ENCODE measurements around the gene KMT2E.
"Not testable (repeated sequence)": the region's sequence is repeated elsewhere in the genome, so short reads cannot be mapped to it uniquely, and the experiment has no call there.

The KMT2E gene

GRCh38 chr7:105044449-105045070, 30.6 kb downstream of the KMT2E start:
- no peak for TF ChIP-seq CTCF (IDR thresholded peaks at IDR 0.05; ENCODE audit: insufficient read depth, low read depth, low read length, missing control alignments)
- H3K4me3 ChIP-seq (ENCODE audit: low read length) = no peak overlapping the region
- DNase-seq (ENCODE audit: low read depth) = peak; percentile 14

GRCh38 chr7:105046414-105046813, 32.4 kb downstream of the KMT2E start:
- TF ChIP-seq CTCF (IDR thresholded peaks at IDR 0.05; ENCODE audit: insufficient read depth, low read depth, low read length, missing control alignments) = no peak
- peak; percentile 53 for DNase-seq (ENCODE audit: low read depth)
- no peak overlapping the region for H3K4me3 ChIP-seq (ENCODE audit: low read length)

GRCh38 chr7:105047932-105048331, 33.9 kb downstream of the KMT2E start:
- TF ChIP-seq CTCF (IDR thresholded peaks at IDR 0.05; ENCODE audit: insufficient read depth, low read depth, low read length, missing control alignments) = no peak
- no peak for DNase-seq (ENCODE audit: low read depth)
- no peak overlapping the region for H3K4me3 ChIP-seq (ENCODE audit: low read length)

- H3K4me3 ChIP-seq (ENCODE audit: low read length) = no peak overlapping the region
- no peak for TF ChIP-seq CTCF (IDR thresholded peaks at IDR 0.05; ENCODE audit: insufficient read depth, low read depth, low read length, missing control alignments)
Observed at GRCh38 chr7:105050493-105050892, 36.5 kb downstream of the KMT2E start.

GRCh38 chr7:105050899-105051298, 36.9 kb downstream of the KMT2E start:
- DNase-seq (ENCODE audit: low read depth); H3K4me3 ChIP-seq (ENCODE audit: low read length): not testable (repeated sequence)

More at GRCh38 chr7:105050493-105050892, 36.5 kb downstream of the KMT2E start:
- no peak for DNase-seq (ENCODE audit: low read depth)

GRCh38 chr7:105055084-105055483, 41.1 kb downstream of the KMT2E start:
- no peak for DNase-seq (ENCODE audit: low read depth)
- no peak for TF ChIP-seq CTCF (IDR thresholded peaks at IDR 0.05; ENCODE audit: insufficient read depth, low read depth, low read length, missing control alignments)
- no peak overlapping the region for H3K4me3 ChIP-seq (ENCODE audit: low read length)

GRCh38 chr7:105055621-105056020, 41.6 kb downstream of the KMT2E start:
- TF ChIP-seq CTCF (IDR thresholded peaks at IDR 0.05; ENCODE audit: insufficient read depth, low read depth, low read length, missing control alignments) = no peak
- DNase-seq (ENCODE audit: low read depth) = no peak
- no peak overlapping the region for H3K4me3 ChIP-seq (ENCODE audit: low read length)

All from epithelial cell of esophagus (primary cell).